ENCODE measurements around the gene ISM1.

The ISM1 gene

GRCh38 chr20:13236990-13237720, 16.1 kb downstream of the ISM1 start:
- Histone ChIP-seq H3K27me3 (ENCODE audit: insufficient read depth, low read length) (0 out of 2 replicates have a peak, but pooled peaks cover 4% of the 10 kb centered on the region), H2AFZ (ENCODE audit: low read length, unreplicated experiment) (no peak overlapping the region), H3K4me3 (ENCODE audit: low read depth, low read length) (no peak overlapping the region), H3K79me2 (ENCODE audit: control insufficient read depth, insufficient read depth, low read length, unreplicated experiment) (no peaks in the 10 kb centered on the region), H3K27ac (ENCODE audit: low read depth, low read length) (no peak overlapping the region), H3K36me3 (ENCODE audit: insufficient read depth, low read length) (no peaks in the 10 kb centered on the region), H3K4me1 (ENCODE audit: control insufficient read depth, insufficient read depth, low read length, unreplicated experiment) (no peaks in the 10 kb centered on the region)

GRCh38 chr20:13238001-13238653, 17.1 kb downstream of the ISM1 start:
- Histone ChIP-seq H3K27me3 (ENCODE audit: insufficient read depth, low read length) (0 out of 2 replicates have a peak, but pooled peaks cover 4% of the 10 kb centered on the region), H3K4me3 (ENCODE audit: low read depth, low read length) (no peak overlapping the region), H3K4me1 (ENCODE audit: control insufficient read depth, insufficient read depth, low read length, unreplicated experiment) (no peaks in the 10 kb centered on the region), H3K36me3 (ENCODE audit: insufficient read depth, low read length) (no peaks in the 10 kb centered on the region), H3K79me2 (ENCODE audit: control insufficient read depth, insufficient read depth, low read length, unreplicated experiment) (no peaks in the 10 kb centered on the region), H3K27ac (ENCODE audit: low read depth, low read length) (no peak overlapping the region), H2AFZ (ENCODE audit: low read length, unreplicated experiment) (no peak overlapping the region)

- no peak overlapping the region for H3K27ac ChIP-seq (ENCODE audit: low read depth, low read length)
- H3K36me3 ChIP-seq (ENCODE audit: insufficient read depth, low read length), result no peaks in the 10 kb centered on the region
- H3K27me3 ChIP-seq (ENCODE audit: insufficient read depth, low read length), result 0 out of 2 replicates have a peak, but pooled peaks cover 4% of the 10 kb centered on the region
- H3K4me3 ChIP-seq (ENCODE audit: low read depth, low read length), result no peak overlapping the region
- no peaks in the 10 kb centered on the region for H3K79me2 ChIP-seq (ENCODE audit: control insufficient read depth, insufficient read depth, low read length, unreplicated experiment)
- peaks cover 4% of the 10 kb centered on the region for H3K4me1 ChIP-seq (ENCODE audit: control insufficient read depth, insufficient read depth, low read length, unreplicated experiment)
- no peak overlapping the region for H2AFZ ChIP-seq (ENCODE audit: low read length, unreplicated experiment)
These were observed 22.8 kb downstream of the ISM1 start for GRCh38 chr20:13243826-13244376.

- H3K27ac ChIP-seq (ENCODE audit: low read depth, low read length), result no peak overlapping the region
- H3K27me3 ChIP-seq (ENCODE audit: insufficient read depth, low read length), result no peaks in the 10 kb centered on the region
- no peak overlapping the region for H2AFZ ChIP-seq (ENCODE audit: low read length, unreplicated experiment)
- H3K79me2 ChIP-seq (ENCODE audit: control insufficient read depth, insufficient read depth, low read length, unreplicated experiment), result no peaks in the 10 kb centered on the region
- H3K36me3 ChIP-seq (ENCODE audit: insufficient read depth, low read length), result no peaks in the 10 kb centered on the region
- peaks cover 4% of the 10 kb centered on the region for H3K4me1 ChIP-seq (ENCODE audit: control insufficient read depth, insufficient read depth, low read length, unreplicated experiment)
- H3K4me3 ChIP-seq (ENCODE audit: low read depth, low read length), result no peak overlapping the region
These were observed 24.2 kb downstream of the ISM1 start for GRCh38 chr20:13245250-13245723.

GRCh38 chr20:13249118-13249797, 28.2 kb downstream of the ISM1 start:
- Histone ChIP-seq H3K79me2 (ENCODE audit: control insufficient read depth, insufficient read depth, low read length, unreplicated experiment) (no peaks in the 10 kb centered on the region), H3K27ac (ENCODE audit: low read depth, low read length) (no peak overlapping the region), H3K4me3 (ENCODE audit: low read depth, low read length) (no peak overlapping the region), H3K36me3 (ENCODE audit: insufficient read depth, low read length) (no peaks in the 10 kb centered on the region), H2AFZ (ENCODE audit: low read length, unreplicated experiment) (no peak overlapping the region), H3K4me1 (ENCODE audit: control insufficient read depth, insufficient read depth, low read length, unreplicated experiment) (no peaks in the 10 kb centered on the region), H3K27me3 (ENCODE audit: insufficient read depth, low read length) (no peaks in the 10 kb centered on the region)

GRCh38 chr20:13249798-13250170, 28.7 kb downstream of the ISM1 start:
- no peaks in the 10 kb centered on the region for H3K4me1 ChIP-seq (ENCODE audit: control insufficient read depth, insufficient read depth, low read length, unreplicated experiment)
- no peak overlapping the region for H3K4me3 ChIP-seq (ENCODE audit: low read depth, low read length)
- no peak overlapping the region for H2AFZ ChIP-seq (ENCODE audit: low read length, unreplicated experiment)
- H3K36me3 ChIP-seq (ENCODE audit: insufficient read depth, low read length), result no peaks in the 10 kb centered on the region
- H3K79me2 ChIP-seq (ENCODE audit: control insufficient read depth, insufficient read depth, low read length, unreplicated experiment), result no peaks in the 10 kb centered on the region
- H3K27me3 ChIP-seq (ENCODE audit: insufficient read depth, low read length), result no peaks in the 10 kb centered on the region
- H3K27ac ChIP-seq (ENCODE audit: low read depth, low read length), result no peak overlapping the region

- no peaks in the 10 kb centered on the region for H3K79me2 ChIP-seq (ENCODE audit: control insufficient read depth, insufficient read depth, low read length, unreplicated experiment)
- no peaks in the 10 kb centered on the region for H3K4me1 ChIP-seq (ENCODE audit: control insufficient read depth, insufficient read depth, low read length, unreplicated experiment)
- H2AFZ ChIP-seq (ENCODE audit: low read length, unreplicated experiment), result no peak overlapping the region
- no peaks in the 10 kb centered on the region for H3K27me3 ChIP-seq (ENCODE audit: insufficient read depth, low read length)
- no peaks in the 10 kb centered on the region for H3K36me3 ChIP-seq (ENCODE audit: insufficient read depth, low read length)
- no peak overlapping the region for H3K27ac ChIP-seq (ENCODE audit: low read depth, low read length)
- no peak overlapping the region for H3K4me3 ChIP-seq (ENCODE audit: low read depth, low read length)
These were observed 29.2 kb downstream of the ISM1 start for GRCh38 chr20:13250251-13250650.

GRCh38 chr20:13251106-13251903, 30.2 kb downstream of the ISM1 start:
- H3K4me1 ChIP-seq (ENCODE audit: control insufficient read depth, insufficient read depth, low read length, unreplicated experiment), result no peaks in the 10 kb centered on the region
- H3K27me3 ChIP-seq (ENCODE audit: insufficient read depth, low read length), result no peaks in the 10 kb centered on the region
- no peak overlapping the region for H3K4me3 ChIP-seq (ENCODE audit: low read depth, low read length)
- no peak overlapping the region for H3K27ac ChIP-seq (ENCODE audit: low read depth, low read length)
- no peaks in the 10 kb centered on the region for H3K79me2 ChIP-seq (ENCODE audit: control insufficient read depth, insufficient read depth, low read length, unreplicated experiment)
- no peaks in the 10 kb centered on the region for H3K36me3 ChIP-seq (ENCODE audit: insufficient read depth, low read length)
- no peak overlapping the region for H2AFZ ChIP-seq (ENCODE audit: low read length, unreplicated experiment)

- no peaks in the 10 kb centered on the region for H3K4me1 ChIP-seq (ENCODE audit: control insufficient read depth, insufficient read depth, low read length, unreplicated experiment)
- no peak overlapping the region for H3K27ac ChIP-seq (ENCODE audit: low read depth, low read length)
- H3K79me2 ChIP-seq (ENCODE audit: control insufficient read depth, insufficient read depth, low read length, unreplicated experiment), result no peaks in the 10 kb centered on the region
- H3K36me3 ChIP-seq (ENCODE audit: insufficient read depth, low read length), result no peaks in the 10 kb centered on the region
- no peak overlapping the region for H3K4me3 ChIP-seq (ENCODE audit: low read depth, low read length)
- H2AFZ ChIP-seq (ENCODE audit: low read length, unreplicated experiment), result no peak overlapping the region
- H3K27me3 ChIP-seq (ENCODE audit: insufficient read depth, low read length), result no peaks in the 10 kb centered on the region
These were observed 30.8 kb downstream of the ISM1 start for GRCh38 chr20:13251904-13252297.

GRCh38 chr20:13255356-13255755, 34.3 kb downstream of the ISM1 start:
- Histone ChIP-seq H3K79me2 (ENCODE audit: control insufficient read depth, insufficient read depth, low read length, unreplicated experiment) (no peaks in the 10 kb centered on the region), H3K36me3 (ENCODE audit: insufficient read depth, low read length) (no peaks in the 10 kb centered on the region), H2AFZ (ENCODE audit: low read length, unreplicated experiment) (no peak overlapping the region), H3K4me1 (ENCODE audit: control insufficient read depth, insufficient read depth, low read length, unreplicated experiment) (no peaks in the 10 kb centered on the region), H3K27me3 (ENCODE audit: insufficient read depth, low read length) (no peaks in the 10 kb centered on the region), H3K4me3 (ENCODE audit: low read depth, low read length) (no peak overlapping the region), H3K27ac (ENCODE audit: low read depth, low read length) (no peak overlapping the region)

Measured in ACC112 (cell line).